HG03135 (cell line): ENCODE results near the gene TERT.
"Not testable (repeated sequence)": the region's sequence is repeated elsewhere in the genome, so short reads cannot be mapped to it uniquely, and the experiment has no call there.

ENCODE experiments used
- ATAC-seq: cut with Tn5 transposase; IDR thresholded peaks from one replicate; pipeline ENCODE4 v1.9.1; 2021; ENCODE audit warnings: mild to moderate bottlenecking, moderate library complexity; ENCODE audit not compliant: unreplicated experiment

TERT gene

DNA sequence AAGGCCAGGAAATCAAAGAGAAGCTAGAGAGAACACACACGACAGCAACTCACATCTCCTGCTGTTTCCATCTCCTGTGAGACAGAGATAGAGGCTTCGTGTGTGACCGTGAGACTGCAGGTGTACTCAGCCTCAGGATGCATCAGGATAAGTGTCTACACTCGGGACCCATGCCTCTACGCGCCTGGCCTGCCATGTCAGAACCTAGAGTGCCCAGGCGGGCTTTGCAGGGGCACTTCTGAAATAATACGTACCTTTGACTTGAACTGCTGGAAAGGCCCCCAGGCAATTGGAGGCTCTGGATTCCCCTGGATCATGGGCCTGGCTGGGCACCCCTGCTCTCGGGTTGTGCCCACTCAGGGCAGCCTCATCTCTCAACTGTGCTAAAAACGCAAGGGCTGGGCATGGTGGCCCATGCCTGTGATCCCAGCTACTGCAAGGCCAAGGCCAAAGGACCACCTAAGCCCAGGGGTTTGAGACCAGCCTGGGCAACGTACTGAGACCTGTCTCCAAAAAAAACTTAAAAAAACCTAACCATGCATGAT, 37.1 kb upstream of the TERT start:
- ATAC-seq = no peak

DNA sequence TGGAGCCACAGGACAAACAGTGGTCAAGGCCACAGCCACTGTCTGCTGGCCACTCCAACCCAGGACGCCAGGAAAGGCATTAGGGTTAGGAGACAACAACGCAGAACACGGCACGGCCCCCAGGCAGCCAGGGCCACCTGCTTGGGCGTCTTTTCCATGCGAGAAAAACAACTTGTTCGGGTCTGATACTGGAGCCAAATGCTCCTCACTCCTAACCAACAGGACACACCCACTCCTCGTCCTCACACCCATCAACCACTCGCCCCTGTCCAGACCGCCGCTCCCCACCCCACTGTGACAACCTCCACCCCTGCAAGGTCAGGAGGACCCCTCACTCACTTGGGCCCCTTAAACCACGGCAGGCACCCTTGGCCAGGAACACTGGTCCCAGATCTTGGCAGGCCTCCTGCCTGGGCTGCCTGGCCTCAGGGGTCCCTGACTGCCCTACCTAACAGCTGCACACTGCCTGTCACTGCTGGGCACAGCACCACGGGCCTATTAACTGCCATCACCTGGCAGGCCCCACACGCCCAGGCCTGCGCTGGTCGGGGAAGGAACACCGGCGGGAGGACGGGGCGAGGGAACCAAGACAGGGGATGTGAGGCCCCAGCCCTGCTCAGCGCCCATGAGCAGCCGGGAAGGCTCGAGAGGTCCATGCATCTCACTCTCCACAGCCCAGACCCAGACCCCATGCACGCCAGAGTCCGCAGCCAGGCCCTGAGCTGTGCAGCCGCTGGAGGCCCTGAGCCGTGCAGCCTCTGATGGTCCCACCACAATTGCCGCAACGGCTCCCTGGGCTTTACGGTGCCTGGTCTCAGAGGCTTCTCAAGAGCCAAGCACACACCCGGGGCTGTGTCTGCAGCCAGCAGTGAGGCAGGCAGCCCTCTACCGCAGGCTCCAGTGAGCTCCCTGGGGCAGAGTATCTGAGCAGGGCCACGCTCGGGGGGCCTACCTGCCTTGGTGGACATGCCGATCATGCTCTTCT, 36.3 kb upstream of the TERT start:
- no peak for ATAC-seq

DNA sequence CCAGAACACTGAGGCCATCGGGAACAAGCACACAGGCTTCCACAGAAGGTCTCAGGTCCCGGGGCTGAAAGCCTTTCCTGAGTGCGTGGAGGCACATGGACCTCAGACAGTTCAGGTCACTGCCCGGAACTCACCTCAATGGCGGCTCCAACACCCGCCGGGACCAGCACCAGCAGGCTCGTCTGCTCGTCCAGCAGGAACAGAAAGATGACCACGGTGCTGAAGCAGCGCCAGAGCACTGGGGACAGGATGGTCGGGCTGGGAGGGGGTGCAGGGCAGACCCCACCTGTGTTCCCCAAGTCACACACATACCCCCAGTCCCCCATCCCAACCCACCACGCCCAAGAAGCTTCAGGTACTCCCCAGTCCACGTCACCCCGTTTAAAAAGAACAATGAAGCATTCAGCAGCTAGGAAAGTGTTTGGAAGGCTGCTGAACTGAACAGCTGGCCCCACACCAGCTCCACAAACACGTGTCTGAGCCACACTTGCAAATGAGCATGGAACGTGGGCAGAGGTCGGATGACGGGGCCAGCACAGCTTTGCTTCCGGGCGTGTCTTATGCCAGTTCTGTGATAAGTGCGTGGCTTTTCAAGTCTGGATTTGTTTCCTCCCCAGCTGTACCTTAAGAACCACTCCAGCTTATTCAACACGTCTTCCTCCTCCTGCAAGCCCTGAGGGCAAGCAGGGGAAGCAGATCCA, 35.4 kb upstream of the TERT start:
- ATAC-seq = no peak

DNA sequence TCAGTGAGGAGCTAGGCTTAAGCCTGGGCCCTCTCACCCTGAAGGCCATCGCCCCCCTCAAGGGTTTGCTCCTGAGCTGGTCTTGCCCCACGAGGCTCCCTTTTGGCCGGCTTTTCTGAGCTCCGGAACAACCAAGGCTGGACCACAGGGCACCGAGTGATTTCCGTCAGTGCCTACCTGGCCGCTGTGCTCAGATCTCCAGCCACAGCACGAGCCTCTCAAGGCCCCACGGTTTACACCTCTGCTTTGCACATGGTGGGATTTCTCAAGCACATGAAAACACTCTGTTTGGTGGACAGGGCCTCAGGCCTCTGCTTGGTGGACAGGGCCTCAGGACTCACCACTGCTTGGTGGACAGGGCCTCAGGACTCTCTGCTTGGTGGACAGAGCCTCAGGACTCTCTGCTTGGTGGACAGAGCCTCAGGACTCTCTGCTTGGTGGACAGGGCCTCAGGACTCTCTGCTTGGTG, 34.3 kb upstream of the TERT start:
- ATAC-seq = no peak

DNA sequence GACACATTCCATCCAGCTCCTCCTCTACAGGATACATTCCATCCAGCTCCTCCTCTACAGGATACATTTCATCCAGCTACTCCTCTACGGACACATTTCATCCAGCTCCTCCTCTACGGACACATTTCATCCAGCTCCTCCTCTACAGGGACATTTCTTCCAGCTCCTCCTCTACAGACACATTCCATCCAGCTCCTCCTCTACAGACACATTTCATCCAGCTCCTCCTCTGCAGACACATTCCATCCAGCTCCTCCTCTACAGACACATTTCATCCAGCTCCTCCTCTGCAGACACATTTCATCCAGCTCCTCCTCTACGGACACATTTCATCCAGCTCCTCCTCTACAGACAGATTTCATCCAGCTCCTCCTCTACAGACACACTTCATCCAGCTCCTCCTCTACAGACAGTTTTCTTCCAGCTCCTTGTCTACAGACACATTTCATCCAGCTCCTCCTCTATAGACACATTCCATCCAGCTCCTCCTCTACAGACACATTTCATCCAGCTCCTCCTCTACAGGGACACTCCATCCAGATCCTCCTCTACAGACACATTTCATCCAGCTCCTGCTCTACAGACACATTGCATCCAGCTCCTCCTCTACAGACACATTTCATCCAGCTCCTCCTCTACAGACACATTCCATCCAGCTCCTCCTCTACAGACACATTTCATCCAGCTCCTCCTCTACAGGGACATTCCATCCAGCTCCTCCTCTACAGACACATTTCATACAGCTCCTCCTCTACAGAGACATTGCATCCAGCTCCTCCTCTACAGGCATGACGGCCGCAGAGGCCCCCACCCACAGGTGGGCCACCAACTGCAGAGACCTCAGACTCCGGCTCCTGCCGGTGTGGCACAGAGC, 33.6 kb upstream of the TERT start:
- ATAC-seq = not testable (repeated sequence)

- not testable (repeated sequence) for ATAC-seq
These were observed 32.3 kb upstream of the TERT start for GRCh38 chr5:1326901-1327756.

GRCh38 chr5:1326532-1326875, 31.6 kb upstream of the TERT start:
- ATAC-seq = not testable (repeated sequence)

- ATAC-seq = no peak
These were observed 31.1 kb upstream of the TERT start for GRCh38 chr5:1325870-1326531.

- no peak for ATAC-seq
These were observed 30.4 kb upstream of the TERT start for GRCh38 chr5:1325191-1325741.

GRCh38 chr5:1324719-1325190, 29.9 kb upstream of the TERT start:
- ATAC-seq = no peak

DNA sequence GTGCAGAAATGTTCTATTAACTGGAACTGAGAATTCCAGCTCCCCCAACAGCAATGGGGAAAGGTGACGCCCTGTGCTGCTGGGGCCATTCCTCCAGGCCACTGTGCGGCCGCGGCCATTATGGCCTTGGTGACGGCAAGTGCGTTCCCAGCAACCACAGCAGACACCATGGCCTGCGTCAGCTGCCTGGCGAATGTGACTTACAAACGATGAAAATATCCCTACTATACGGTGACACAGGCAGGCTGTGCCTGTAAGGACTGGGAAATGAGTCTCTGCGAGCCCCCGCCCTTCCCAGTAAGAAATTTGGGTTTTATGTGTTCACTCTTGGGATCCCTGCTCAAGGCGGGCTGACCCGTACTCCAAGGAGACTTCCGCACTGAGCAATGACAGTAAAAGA, 29.4 kb upstream of the TERT start:
- ATAC-seq = no peak

DNA sequence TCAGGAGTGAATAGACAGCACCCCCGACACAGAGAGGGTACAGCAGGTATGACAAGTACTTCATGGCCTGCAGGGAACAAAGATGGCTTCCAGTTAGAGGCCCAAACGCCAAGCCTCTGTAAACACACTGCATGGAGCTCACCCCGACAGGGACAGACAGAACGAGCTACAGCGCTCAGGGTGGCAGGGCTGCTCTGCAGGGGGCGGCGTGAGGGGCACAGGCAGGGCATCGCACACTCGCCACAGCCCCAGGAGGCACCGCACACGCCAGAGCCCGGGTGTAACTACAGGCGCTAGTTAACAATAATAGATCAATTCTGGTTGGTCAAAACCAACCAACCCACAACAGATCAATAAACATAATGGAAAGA, 28.9 kb upstream of the TERT start:
- no peak for ATAC-seq

- no peak for ATAC-seq
These were observed 28.3 kb upstream of the TERT start for GRCh38 chr5:1322955-1323802.

- ATAC-seq = no peak
These were observed 27.4 kb upstream of the TERT start for GRCh38 chr5:1322036-1322900.

DNA sequence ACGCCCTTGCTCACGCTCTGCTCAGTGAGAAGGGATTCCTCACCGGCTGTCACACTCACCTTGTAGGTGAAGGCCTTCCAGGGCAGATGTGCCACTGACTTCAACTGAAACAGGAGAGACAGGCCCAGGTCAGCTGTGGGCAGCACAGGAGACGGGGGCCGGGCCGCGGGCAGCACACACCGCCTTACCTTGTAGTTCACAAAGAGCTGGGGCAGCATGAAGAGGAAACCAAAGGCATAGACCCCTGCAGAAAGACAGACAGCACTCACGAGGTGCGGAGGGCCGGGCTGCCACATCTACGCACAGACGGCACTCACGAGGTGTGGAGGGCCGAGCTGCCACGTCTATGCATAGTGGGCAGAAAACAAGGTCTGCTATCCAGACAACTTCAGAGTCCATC, 26.7 kb upstream of the TERT start:
- ATAC-seq = no peak

DNA sequence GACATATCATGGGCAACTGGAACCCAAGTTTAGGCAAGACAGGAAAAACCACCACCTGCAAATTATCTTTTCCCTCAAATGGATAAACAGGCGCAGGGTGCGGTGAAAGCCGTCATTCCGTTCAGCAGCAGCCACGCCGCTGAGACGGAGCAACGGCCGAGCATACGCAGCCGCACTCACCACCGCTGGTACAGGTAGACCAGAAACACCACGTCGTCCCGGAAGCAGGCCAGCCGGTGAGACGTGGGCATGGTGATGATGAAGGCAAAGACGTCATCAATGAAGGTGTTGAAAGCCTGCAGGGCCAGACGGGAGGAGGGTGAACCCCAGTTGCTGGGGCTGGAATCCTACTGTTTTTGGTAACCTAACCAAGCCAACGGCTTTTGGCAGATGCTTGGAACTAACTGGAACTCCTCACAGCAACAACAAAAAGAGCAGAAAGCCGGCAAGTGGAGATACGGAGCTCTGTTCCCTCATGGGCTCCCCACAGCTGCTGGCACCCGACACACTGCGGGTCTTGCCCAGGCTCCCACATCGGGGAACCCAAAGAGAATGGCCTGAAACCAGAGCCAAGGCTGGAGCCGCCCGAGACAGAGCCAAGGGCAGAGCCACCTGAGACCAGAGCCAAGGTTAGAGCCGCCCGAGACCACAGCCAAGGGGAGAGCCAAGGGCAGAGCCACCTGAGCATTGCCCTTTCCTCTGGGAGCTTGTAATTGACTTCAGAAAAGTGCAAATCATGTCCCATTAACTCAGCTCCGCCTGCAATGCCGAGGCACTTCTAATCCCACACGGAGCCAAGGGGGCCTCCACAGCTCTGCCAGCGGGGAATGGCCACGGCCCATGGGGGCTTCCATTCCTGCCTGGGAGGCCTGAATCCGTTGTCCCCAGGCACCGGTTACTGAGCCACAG, 25.8 kb upstream of the TERT start:
- no peak for ATAC-seq
